ENCODE data around the gene NTRK2.

DNA sequence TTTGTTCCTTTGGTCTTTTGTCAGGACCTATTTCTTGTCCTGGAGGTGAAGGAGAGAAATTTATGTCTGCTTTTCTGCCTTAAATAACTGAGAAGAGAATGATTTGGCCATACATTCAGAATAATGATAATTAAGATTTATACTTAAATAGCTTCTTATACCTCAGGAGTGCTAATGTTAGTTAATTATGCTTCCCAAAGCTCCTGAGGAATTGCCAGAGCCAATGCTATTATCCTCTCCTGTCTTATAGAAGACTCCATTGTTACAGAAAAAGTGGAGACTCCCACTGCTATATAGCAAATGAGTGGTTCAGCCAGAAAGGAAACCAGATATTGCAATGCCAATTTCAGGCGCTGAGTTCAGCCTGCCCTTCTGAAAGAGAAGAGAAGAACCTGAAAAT lies 67.0 kb downstream of the NTRK2 start:
- TF ChIP-seq, protein P1, sequence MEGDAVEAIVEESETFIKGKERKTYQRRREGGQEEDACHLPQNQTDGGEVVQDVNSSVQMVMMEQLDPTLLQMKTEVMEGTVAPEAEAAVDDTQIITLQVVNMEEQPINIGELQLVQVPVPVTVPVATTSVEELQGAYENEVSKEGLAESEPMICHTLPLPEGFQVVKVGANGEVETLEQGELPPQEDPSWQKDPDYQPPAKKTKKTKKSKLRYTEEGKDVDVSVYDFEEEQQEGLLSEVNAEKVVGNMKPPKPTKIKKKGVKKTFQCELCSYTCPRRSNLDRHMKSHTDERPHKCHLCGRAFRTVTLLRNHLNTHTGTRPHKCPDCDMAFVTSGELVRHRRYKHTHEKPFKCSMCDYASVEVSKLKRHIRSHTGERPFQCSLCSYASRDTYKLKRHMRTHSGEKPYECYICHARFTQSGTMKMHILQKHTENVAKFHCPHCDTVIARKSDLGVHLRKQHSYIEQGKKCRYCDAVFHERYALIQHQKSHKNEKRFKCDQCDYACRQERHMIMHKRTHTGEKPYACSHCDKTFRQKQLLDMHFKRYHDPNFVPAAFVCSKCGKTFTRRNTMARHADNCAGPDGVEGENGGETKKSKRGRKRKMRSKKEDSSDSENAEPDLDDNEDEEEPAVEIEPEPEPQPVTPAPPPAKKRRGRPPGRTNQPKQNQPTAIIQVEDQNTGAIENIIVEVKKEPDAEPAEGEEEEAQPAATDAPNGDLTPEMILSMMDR (tag by site-specific recombination; IDR thresholded peaks at IDR 0.05): no peak
- no peak for TF ChIP-seq WT1 (tag by site-specific recombination; IDR thresholded peaks at IDR 0.05)
- TF ChIP-seq, protein P2, sequence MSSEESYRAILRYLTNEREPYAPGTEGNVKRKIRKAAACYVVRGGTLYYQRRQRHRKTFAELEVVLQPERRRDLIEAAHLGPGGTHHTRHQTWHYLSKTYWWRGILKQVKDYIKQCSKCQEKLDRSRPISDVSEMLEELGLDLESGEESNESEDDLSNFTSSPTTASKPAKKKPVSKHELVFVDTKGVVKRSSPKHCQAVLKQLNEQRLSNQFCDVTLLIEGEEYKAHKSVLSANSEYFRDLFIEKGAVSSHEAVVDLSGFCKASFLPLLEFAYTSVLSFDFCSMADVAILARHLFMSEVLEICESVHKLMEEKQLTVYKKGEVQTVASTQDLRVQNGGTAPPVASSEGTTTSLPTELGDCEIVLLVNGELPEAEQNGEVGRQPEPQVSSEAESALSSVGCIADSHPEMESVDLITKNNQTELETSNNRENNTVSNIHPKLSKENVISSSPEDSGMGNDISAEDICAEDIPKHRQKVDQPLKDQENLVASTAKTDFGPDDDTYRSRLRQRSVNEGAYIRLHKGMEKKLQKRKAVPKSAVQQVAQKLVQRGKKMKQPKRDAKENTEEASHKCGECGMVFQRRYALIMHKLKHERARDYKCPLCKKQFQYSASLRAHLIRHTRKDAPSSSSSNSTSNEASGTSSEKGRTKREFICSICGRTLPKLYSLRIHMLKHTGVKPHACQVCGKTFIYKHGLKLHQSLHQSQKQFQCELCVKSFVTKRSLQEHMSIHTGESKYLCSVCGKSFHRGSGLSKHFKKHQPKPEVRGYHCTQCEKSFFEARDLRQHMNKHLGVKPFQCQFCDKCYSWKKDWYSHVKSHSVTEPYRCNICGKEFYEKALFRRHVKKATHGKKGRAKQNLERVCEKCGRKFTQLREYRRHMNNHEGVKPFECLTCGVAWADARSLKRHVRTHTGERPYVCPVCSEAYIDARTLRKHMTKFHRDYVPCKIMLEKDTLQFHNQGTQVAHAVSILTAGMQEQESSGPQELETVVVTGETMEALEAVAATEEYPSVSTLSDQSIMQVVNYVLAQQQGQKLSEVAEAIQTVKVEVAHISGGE (tag by site-specific recombination; conservative IDR thresholded peaks at IDR 0.05; ENCODE audit: low read depth): no peak

All from HEK293 (cell line).